ENCODE data around the gene CNGB1.
A peak's percentile ranks its signal among the peaks of the same experiment; 100 is the strongest.
"Not testable (repeated sequence)": the region's sequence is repeated elsewhere in the genome, so short reads cannot be mapped to it uniquely, and the experiment has no call there.

The CNGB1 gene

GRCh38 chr16:57970970-57971369, at the start of gene CNGB1:
CNGB1 (minus strand) TSS chr16:57971128; CDS start chr16:57967286, 3,842 bp downstream.
- DNase-seq = no peak

GRCh38 chr16:58019866-58020538, 49.1 kb upstream of the CNGB1 start:
- no peak for DNase-seq

GRCh38 chr16:58018803-58019202, 47.9 kb upstream of the CNGB1 start:
- DNase-seq = no peak

GRCh38 chr16:58016840-58017446, 46.0 kb upstream of the CNGB1 start:
- DNase-seq = no peak

- no peak for DNase-seq
Measured at GRCh38 chr16:58013201-58013956, 42.5 kb upstream of the CNGB1 start.

- no peak for DNase-seq
Measured at GRCh38 chr16:58012481-58012880, 41.6 kb upstream of the CNGB1 start.

GRCh38 chr16:58011652-58012051, 40.7 kb upstream of the CNGB1 start:
- DNase-seq = no peak

GRCh38 chr16:58010886-58011285, 40.0 kb upstream of the CNGB1 start:
- no peak for DNase-seq

- DNase-seq = no peak
Measured at GRCh38 chr16:58009856-58010416, 39.0 kb upstream of the CNGB1 start.

- not testable (repeated sequence) for DNase-seq
Measured at GRCh38 chr16:58004736-58005135, 33.8 kb upstream of the CNGB1 start.

GRCh38 chr16:58002936-58003335, 32.0 kb upstream of the CNGB1 start:
- DNase-seq = no peak

- DNase-seq = no peak
Measured at GRCh38 chr16:58002416-58002800, 31.5 kb upstream of the CNGB1 start.

- no peak for DNase-seq
Measured at GRCh38 chr16:58001781-58002415, 31.0 kb upstream of the CNGB1 start.

- peak; percentile 40 for DNase-seq
Measured at GRCh38 chr16:58000706-58001676, 30.1 kb upstream of the CNGB1 start, which contains the start of gene USB1. USB1 (plus strand) TSS chr16:58001407; CDS start chr16:58001484, 77 bp downstream.

- DNase-seq = no peak
Measured at GRCh38 chr16:57999971-58000705, 29.2 kb upstream of the CNGB1 start, which contains the start of gene ZNF319. ZNF319 (minus strand) TSS chr16:58000672; CDS start chr16:57998265, 2,407 bp downstream.

GRCh38 chr16:57999366-57999970, 28.5 kb upstream of the CNGB1 start:
- no peak for DNase-seq

- DNase-seq = no peak
Measured at GRCh38 chr16:57998992-57999365, 28.1 kb upstream of the CNGB1 start.

GRCh38 chr16:57998486-57998885, 27.6 kb upstream of the CNGB1 start:
- no peak for DNase-seq

- no peak for DNase-seq
Measured at GRCh38 chr16:57997528-57998265, 26.8 kb upstream of the CNGB1 start.

- DNase-seq = no peak
Measured at GRCh38 chr16:57997176-57997527, 26.2 kb upstream of the CNGB1 start.

All from SHP77 treated with DMSO at 0.1 percent for 48 hours (cell line).